OCI-LY1 (cell line): ENCODE data around the gene RINT1.

Experiments
- H2AFZ ChIP-seq: fragments of 200-600 bp; sonication (generic), shearing (Covaris generic); 2 replicates; pipeline ENCODE4 v1.6.0; 2014; ENCODE audit warnings: antibody characterized with exemption, mild to moderate bottlenecking, low read length
- H3F3A ChIP-seq: fragments of 200-600 bp; sonication (generic), shearing (Covaris generic); 2 replicates; pipeline ENCODE4 v1.6.0; 2014; ENCODE audit warnings: mild to moderate bottlenecking, antibody characterized with exemption, low read length, moderate library complexity; ENCODE audit not compliant: insufficient read depth
- H3K27ac ChIP-seq: fragments of 200-600 bp; sonication (generic); 2 replicates; pipeline ENCODE4 v1.5.1; 2014; ENCODE audit warnings: low read length, mixed run types, mild to moderate bottlenecking, low read depth; ENCODE audit not compliant: poor library complexity, severe bottlenecking
- H3K27me3 ChIP-seq: fragments of 200-600 bp; sonication (generic); 2 replicates; pipeline ENCODE4 v1.6.0; 2014; ENCODE audit warnings: antibody characterized with exemption, mild to moderate bottlenecking, low read length, moderate library complexity; ENCODE audit not compliant: insufficient read depth
- H3K36me3 ChIP-seq: fragments of 200-600 bp; sonication (generic); 2 replicates; pipeline ENCODE4 v1.6.1; 2014; ENCODE audit warnings: mild to moderate bottlenecking, antibody characterized with exemption, low read length, moderate library complexity, mixed read lengths; ENCODE audit not compliant: insufficient read depth
- H3K4me1 ChIP-seq: fragments of 200-600 bp; sonication (generic); 2 replicates; pipeline ENCODE4 v1.5.1; 2014; ENCODE audit warnings: mild to moderate bottlenecking, low read length, moderate library complexity; ENCODE audit not compliant: insufficient read depth, severe bottlenecking
- H3K4me2 ChIP-seq: fragments of 200-600 bp; sonication (generic), shearing (Covaris generic); 2 replicates; pipeline ENCODE4 v1.6.1; 2014; ENCODE audit warnings: low read length
- H3K4me3 ChIP-seq: fragments of 200-600 bp; sonication (generic); 2 replicates; pipeline ENCODE4 v1.5.1; 2014; ENCODE audit warnings: low read length, low read depth, mild to moderate bottlenecking, mixed read lengths; ENCODE audit not compliant: poor library complexity, severe bottlenecking
- H3K79me2 ChIP-seq: fragments of 200-600 bp; shearing (Covaris generic); 2 replicates; pipeline ENCODE4 v1.6.1; 2016; ENCODE audit warnings: mixed run types, low read length, mixed read lengths; ENCODE audit not compliant: insufficient read depth
- H3K9ac ChIP-seq: fragments of 200-600 bp; sonication (generic), shearing (Covaris generic); 2 replicates; pipeline ENCODE4 v1.6.1; 2014; ENCODE audit warnings: mild to moderate bottlenecking, low read length, mixed read lengths
- H3K9me2 ChIP-seq: fragments of 200-600 bp; sonication (generic), shearing (Covaris generic); 2 replicates; pipeline ENCODE4 v1.6.1; 2014; ENCODE audit warnings: low read depth, mild to moderate bottlenecking, low read length, mixed read lengths
- H3K9me3 ChIP-seq: fragments of 200-600 bp; shearing (Covaris generic); 2 replicates; pipeline ENCODE4 v1.6.1; 2014; ENCODE audit warnings: low read length, mixed read lengths
- H4K20me1 ChIP-seq: fragments of 200-600 bp; sonication (generic), shearing (Covaris generic); 2 replicates; pipeline ENCODE4 v1.6.0; 2016; ENCODE audit warnings: mild to moderate bottlenecking, low read length; ENCODE audit not compliant: insufficient read depth
- EZH2 ChIP-seq: fragments of 200-600 bp; sonication (generic), shearing (Covaris generic); IDR thresholded peaks from 2 replicates; pipeline ENCODE4 v1.8.0; 2017; ENCODE audit warnings: borderline replicate concordance, mixed run types, mild to moderate bottlenecking, antibody characterized with exemption, low read length, moderate library complexity, mixed read lengths
- TF ChIP-seq, protein P1 (sequence below): fragments of 200-600 bp; sonication (generic), shearing (Covaris generic); IDR thresholded peaks from 2 replicates; pipeline ENCODE4 v1.5.1; 2017; ENCODE audit warnings: mild to moderate bottlenecking, antibody characterized with exemption, low read length, moderate library complexity, mixed read lengths

RINT1 gene

DNA sequence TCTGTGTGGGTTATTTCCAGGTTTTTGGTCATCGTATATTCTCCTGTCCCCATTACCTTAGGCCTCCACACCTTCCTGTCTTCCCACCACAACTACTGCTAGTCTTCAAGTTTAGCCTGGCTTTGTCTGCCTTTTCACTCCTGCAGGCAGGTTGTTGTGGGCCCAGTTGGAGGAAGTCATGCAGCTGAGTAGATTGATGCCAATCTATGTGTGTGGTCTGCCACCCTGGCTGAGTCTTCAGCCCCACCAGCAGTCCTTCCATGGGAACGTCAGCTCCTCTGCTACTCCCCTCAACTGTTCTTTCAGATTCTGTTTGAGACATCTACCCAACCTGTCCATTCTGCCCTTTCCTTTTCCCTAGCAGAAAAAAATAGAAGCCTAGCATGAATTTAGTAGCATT, 6.3 kb downstream of the RINT1 start:
- Histone ChIP-seq H3K79me2 (peaks cover 6% of the 10 kb centered on the region; the same call in 1 of the 2 replicates), H3K9me3 (no peaks in the 10 kb centered on the region), H3K36me3 (peaks cover 76% of the 10 kb centered on the region), H3K27ac (no peak overlapping the region), H3K4me3 (no peak overlapping the region), H3K4me2 (no peak overlapping the region), H4K20me1 (no peaks in the 10 kb centered on the region), H2AFZ (no peak overlapping the region), H3K27me3 (no peaks in the 10 kb centered on the region), H3K4me1 (peaks cover 9% of the 10 kb centered on the region), H3K9me2 (no peaks in the 10 kb centered on the region), H3F3A (no peaks in the 10 kb centered on the region), H3K9ac (no peak overlapping the region)
- no peak for TF ChIP-seq EZH2
- TF ChIP-seq, protein P1, sequence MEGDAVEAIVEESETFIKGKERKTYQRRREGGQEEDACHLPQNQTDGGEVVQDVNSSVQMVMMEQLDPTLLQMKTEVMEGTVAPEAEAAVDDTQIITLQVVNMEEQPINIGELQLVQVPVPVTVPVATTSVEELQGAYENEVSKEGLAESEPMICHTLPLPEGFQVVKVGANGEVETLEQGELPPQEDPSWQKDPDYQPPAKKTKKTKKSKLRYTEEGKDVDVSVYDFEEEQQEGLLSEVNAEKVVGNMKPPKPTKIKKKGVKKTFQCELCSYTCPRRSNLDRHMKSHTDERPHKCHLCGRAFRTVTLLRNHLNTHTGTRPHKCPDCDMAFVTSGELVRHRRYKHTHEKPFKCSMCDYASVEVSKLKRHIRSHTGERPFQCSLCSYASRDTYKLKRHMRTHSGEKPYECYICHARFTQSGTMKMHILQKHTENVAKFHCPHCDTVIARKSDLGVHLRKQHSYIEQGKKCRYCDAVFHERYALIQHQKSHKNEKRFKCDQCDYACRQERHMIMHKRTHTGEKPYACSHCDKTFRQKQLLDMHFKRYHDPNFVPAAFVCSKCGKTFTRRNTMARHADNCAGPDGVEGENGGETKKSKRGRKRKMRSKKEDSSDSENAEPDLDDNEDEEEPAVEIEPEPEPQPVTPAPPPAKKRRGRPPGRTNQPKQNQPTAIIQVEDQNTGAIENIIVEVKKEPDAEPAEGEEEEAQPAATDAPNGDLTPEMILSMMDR: no peak

GRCh38 chr7:105559926-105560325, 27.9 kb downstream of the RINT1 start:
- H3F3A ChIP-seq: no peaks in the 10 kb centered on the region
- H4K20me1 ChIP-seq: no peaks in the 10 kb centered on the region
- TF ChIP-seq, protein P1: no peak
- no peak for TF ChIP-seq EZH2
- H3K4me2 ChIP-seq: no peak overlapping the region
- no peaks in the 10 kb centered on the region for H3K79me2 ChIP-seq
- no peaks in the 10 kb centered on the region for H3K9me2 ChIP-seq
- H3K9ac ChIP-seq: no peak overlapping the region
- H3K27ac ChIP-seq: no peak overlapping the region
- H3K4me1 ChIP-seq: no peaks in the 10 kb centered on the region
- H3K9me3 ChIP-seq: no peaks in the 10 kb centered on the region
- peaks cover 84% of the 10 kb centered on the region for H3K36me3 ChIP-seq
- H3K4me3 ChIP-seq: no peak overlapping the region
- H3K27me3 ChIP-seq: no peaks in the 10 kb centered on the region
- H2AFZ ChIP-seq: no peak overlapping the region

DNA sequence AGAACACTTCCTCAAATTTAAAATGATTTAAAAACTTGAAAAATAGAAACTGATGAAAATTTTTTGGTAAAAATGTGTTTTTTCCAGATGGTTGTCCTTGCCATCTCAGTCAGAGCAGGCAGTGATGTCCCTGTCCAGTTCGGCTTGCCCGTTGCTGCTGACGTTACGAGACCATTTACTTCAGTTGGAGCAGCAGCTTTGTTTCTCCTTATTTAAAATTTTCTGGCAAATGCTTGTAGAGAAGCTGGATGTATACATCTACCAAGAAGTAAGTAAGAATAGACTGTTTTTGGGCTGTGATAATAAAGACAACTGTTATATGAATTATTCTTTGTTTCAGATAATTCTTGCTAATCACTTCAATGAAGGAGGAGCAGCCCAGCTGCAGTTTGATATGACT, 33.2 kb downstream of the RINT1 start:
- TF ChIP-seq, protein P1: no peak
- TF ChIP-seq EZH2: no peak
- Histone ChIP-seq H3F3A (no peaks in the 10 kb centered on the region), H3K4me3 (no peak overlapping the region), H3K27ac (no peak overlapping the region), H2AFZ (no peak overlapping the region), H3K36me3 (peaks cover 89% of the 10 kb centered on the region), H3K9me3 (no peaks in the 10 kb centered on the region), H3K4me2 (no peak overlapping the region), H3K4me1 (no peaks in the 10 kb centered on the region), H3K9ac (no peak overlapping the region), H3K9me2 (no peaks in the 10 kb centered on the region), H3K27me3 (no peaks in the 10 kb centered on the region), H4K20me1 (no peaks in the 10 kb centered on the region), H3K79me2 (no peaks in the 10 kb centered on the region)
